GM12801 (cell line): ENCODE results near the gene ATP7A.

Experiments
- CTCF ChIP-seq: IDR thresholded peaks from one replicate; pipeline ENCODE4 v1.5.1; 2011; ENCODE audit warnings: control low read depth; ENCODE audit not compliant: insufficient read length; ENCODE audit errors: extremely low read depth

Gene ATP7A

DNA sequence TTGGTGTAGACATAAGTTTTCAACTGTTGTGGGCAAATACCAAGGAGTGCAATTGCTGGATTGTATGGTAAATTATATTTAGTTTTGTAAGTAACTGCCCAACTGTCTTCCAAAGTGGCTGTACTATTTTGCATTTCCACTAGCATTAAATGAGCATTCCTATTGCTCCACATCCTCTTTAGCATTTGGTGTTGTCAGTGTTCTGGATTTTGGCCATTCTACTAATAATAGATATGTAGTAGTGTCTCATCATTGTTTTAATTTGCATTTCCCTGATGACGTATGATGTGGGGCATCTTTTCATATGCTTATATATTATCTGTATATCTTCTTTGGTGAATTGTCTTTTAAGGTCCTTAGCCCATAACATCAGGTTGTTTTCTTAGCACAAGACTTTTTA lies 41.7 kb downstream of the ATP7A start:
- TF ChIP-seq CTCF: no peak

DNA sequence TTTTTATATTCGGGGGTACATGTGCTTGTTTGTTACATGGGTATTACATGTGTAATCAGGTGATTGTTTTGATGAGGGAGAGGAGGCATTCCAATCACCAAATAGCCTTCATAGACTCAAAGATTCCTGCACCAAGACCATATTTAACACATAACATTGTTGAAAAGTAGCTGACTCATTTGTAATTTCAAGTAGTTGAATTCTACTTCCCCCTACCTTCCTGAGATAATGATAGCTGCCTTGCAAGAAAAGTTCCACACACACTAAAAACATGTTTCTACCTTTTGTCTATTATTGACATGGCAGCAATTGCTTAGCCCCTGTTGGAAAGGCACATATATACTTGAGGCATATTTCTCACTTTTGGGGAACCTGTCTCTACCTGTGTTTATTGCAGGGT lies 42.8 kb downstream of the ATP7A start:
- TF ChIP-seq CTCF: no peak

- TF ChIP-seq CTCF: no peak
These were observed 43.2 kb downstream of the ATP7A start for GRCh38 chrX:77953708-77954107.

DNA sequence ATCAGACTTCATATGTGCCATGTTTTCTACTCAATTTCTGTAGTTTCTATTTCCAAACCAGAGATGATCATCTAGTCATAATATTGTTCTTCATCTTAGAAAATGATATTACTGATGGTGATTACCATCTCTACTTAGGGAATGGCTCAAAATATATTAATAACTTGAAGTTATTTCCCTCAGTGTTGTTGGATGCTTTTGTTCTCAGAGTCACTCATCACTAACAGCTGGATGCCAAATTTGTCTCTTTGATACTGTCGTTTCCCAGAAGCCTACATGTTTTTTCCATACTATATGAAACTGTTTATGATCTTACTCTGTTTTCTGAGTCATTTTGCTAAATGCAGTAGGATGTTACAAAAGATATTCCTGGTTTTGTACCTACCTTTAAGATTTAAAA lies 50.1 kb downstream of the ATP7A start:
- TF ChIP-seq CTCF: no peak

DNA sequence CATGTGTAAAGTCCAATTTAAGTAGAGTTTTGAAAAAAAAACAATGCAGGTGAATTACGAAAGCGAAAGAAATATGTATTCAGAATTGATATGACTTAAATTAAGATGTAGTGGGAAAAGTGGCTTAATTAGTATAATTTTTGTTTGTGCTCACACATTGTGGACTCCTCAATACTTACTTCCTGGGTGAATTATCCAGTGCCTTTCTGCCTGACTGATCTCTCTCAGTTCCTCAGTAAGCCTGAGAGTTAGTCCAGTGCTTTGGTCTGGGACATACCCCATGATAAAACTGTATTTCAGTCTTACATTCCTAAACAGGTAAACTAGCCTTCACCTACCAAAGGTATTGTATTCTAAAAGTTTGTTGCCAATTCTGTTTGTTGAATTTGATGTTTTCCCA lies 50.6 kb downstream of the ATP7A start:
- no peak for TF ChIP-seq CTCF

DNA sequence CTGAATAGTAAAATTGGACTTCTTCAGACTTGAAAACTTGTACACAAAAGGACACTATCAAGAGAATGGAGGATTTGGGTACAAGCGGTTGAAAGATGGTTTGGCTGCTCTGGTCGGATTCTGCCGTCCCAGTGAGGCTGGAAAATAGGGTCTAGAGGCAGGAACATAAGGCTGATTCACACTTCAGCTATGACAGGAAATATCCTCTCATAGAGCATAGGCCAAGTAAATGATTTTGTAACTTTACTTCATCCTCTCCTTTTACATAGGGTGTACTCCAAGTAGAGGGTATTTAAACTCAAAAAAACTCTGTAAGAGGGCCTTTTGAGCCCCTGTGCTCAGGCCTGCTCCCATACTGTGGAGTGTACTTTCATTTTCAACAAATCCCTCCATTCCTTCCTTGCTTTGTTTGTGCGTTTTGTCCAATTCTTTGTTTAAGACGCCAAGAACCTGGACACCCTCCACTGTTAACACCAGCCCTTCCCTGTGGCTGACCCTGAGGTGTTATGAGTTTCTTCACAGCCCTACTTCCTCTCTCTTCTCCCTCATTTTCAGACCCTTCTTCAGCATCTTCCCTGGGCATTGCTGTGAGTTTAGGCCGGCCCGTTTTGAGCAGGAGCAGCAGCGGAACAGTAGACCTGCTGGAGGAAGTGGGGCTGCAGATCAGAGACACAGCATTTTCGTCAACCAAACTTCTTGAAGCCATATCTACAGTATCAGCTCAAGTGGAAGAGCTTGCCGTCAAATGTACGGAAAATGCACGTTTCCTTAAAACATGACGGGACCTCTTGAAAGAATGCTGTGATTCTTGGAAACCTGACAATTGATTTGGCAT lies 51.8 kb downstream of the ATP7A start:
- TF ChIP-seq CTCF: no peak

GRCh38 chrX:77966361-77966760 lies 55.9 kb downstream of the ATP7A start:
- TF ChIP-seq CTCF: no peak
